HEK293 (cell line): Measurements from ENCODE around the gene MARCHF10.
A peak's percentile ranks its signal among the peaks of the same experiment; 100 is the strongest.

Experiments used
- GLI2 ChIP-seq: fragments of 450-650 bp; formaldehyde crosslinking; IDR thresholded peaks from 2 replicates; pipeline ENCODE4; 2017; ENCODE audit warnings: missing biosample characterization, missing genetic modification characterization, low read depth, borderline replicate concordance
- KLF10 ChIP-seq: fragments of 450-650 bp; IDR thresholded peaks from 2 replicates; pipeline ENCODE4 v1.5.1; 2018; ENCODE audit warnings: missing biosample characterization, mild to moderate bottlenecking, missing genetic modification characterization
- SP3 ChIP-seq: fragments of 450-650 bp; formaldehyde crosslinking; IDR thresholded peaks from 2 replicates; pipeline ENCODE4 v1.5.1; 2016; ENCODE audit warnings: missing biosample characterization, missing genetic modification characterization
- YY2 ChIP-seq: fragments of 450-650 bp; formaldehyde crosslinking; IDR thresholded peaks from 2 replicates; pipeline ENCODE4 v1.5.1; 2016; ENCODE audit warnings: missing biosample characterization, missing genetic modification characterization
- ZBTB48 ChIP-seq: fragments of 450-650 bp; formaldehyde crosslinking; IDR thresholded peaks from 2 replicates; pipeline ENCODE4 v1.5.1; 2016; ENCODE audit warnings: missing biosample characterization, missing genetic modification characterization
- ZBTB8A ChIP-seq: fragments of 450-650 bp; formaldehyde crosslinking; IDR thresholded peaks from 2 replicates; pipeline ENCODE4 v1.5.1; 2016; ENCODE audit warnings: missing biosample characterization, missing genetic modification characterization
- ZFP3 ChIP-seq: fragments of 450-650 bp; formaldehyde crosslinking; IDR thresholded peaks from 2 replicates; pipeline ENCODE4 v1.5.1; 2016; ENCODE audit warnings: low read depth, missing biosample characterization, missing genetic modification characterization
- ZNF114 ChIP-seq: fragments of 450-650 bp; formaldehyde crosslinking; IDR thresholded peaks from 2 replicates; pipeline ENCODE4 v1.5.0; 2017; ENCODE audit warnings: missing biosample characterization, missing genetic modification characterization
- ZNF138 ChIP-seq: fragments of 450-650 bp; formaldehyde crosslinking; IDR thresholded peaks from 2 replicates; pipeline ENCODE4 v1.5.1; 2016; ENCODE audit warnings: missing biosample characterization, missing genetic modification characterization, borderline replicate concordance
- ZNF140 ChIP-seq: fragments of 450-650 bp; formaldehyde crosslinking; IDR thresholded peaks from 2 replicates; pipeline ENCODE4 v1.5.1; 2016; ENCODE audit warnings: missing biosample characterization, missing genetic modification characterization
- ZNF24 ChIP-seq: fragments of 450-650 bp; formaldehyde crosslinking; IDR thresholded peaks from 2 replicates; pipeline ENCODE4 v1.5.1; 2016; ENCODE audit warnings: missing biosample characterization, missing genetic modification characterization
- ZNF404 ChIP-seq: fragments of 450-650 bp; formaldehyde crosslinking; IDR thresholded peaks from 2 replicates; pipeline ENCODE4 v1.5.1; 2017; ENCODE audit warnings: missing biosample characterization, missing genetic modification characterization
- ZNF416 ChIP-seq: fragments of 450-650 bp; formaldehyde crosslinking; IDR thresholded peaks from 2 replicates; pipeline ENCODE4 v1.5.1; 2016; ENCODE audit warnings: missing biosample characterization, missing genetic modification characterization
- ZNF560 ChIP-seq: fragments of 450-650 bp; formaldehyde crosslinking; IDR thresholded peaks from 2 replicates; pipeline ENCODE4 v1.5.1; 2017; ENCODE audit warnings: missing biosample characterization, missing genetic modification characterization, borderline replicate concordance
- ZNF621 ChIP-seq: fragments of 450-650 bp; formaldehyde crosslinking; IDR thresholded peaks from 2 replicates; pipeline ENCODE4 v1.5.1; 2017; ENCODE audit warnings: missing biosample characterization, missing genetic modification characterization
- ZNF629 ChIP-seq: fragments of 450-650 bp; formaldehyde crosslinking; IDR thresholded peaks from 2 replicates; pipeline ENCODE4 v1.5.1; 2017; ENCODE audit warnings: missing biosample characterization, missing genetic modification characterization
- ZSCAN16 ChIP-seq: fragments of 450-650 bp; formaldehyde crosslinking; IDR thresholded peaks from 2 replicates; pipeline ENCODE4 v1.5.1; 2016; ENCODE audit warnings: missing biosample characterization, missing genetic modification characterization
- ZXDB ChIP-seq: fragments of 450-650 bp; formaldehyde crosslinking; IDR thresholded peaks from 2 replicates; pipeline ENCODE4 v1.5.1; 2016; ENCODE audit warnings: missing biosample characterization, missing genetic modification characterization
- TF ChIP-seq, protein P1 (sequence below): fragments of 450-650 bp; formaldehyde crosslinking; IDR thresholded peaks from 2 replicates; pipeline ENCODE4 v1.5.1; 2017; ENCODE audit warnings: missing biosample characterization, missing genetic modification characterization
- TF ChIP-seq, protein P2 (sequence below): fragments of 450-650 bp; formaldehyde crosslinking; IDR thresholded peaks from 2 replicates; pipeline ENCODE4 v1.5.1; 2016; ENCODE audit warnings: missing biosample characterization, missing genetic modification characterization
- TF ChIP-seq, protein P3 (sequence below): fragments of 450-650 bp; formaldehyde crosslinking; IDR thresholded peaks from 2 replicates; pipeline ENCODE4 v1.5.1; 2016; ENCODE audit warnings: missing biosample characterization, missing genetic modification characterization
- TF ChIP-seq, protein P4 (sequence below): fragments of 450-650 bp; formaldehyde crosslinking; conservative IDR thresholded peaks from 2 replicates; pipeline ENCODE4 v1.5.1; 2016; ENCODE audit warnings: low read depth, missing biosample characterization, missing genetic modification characterization
- TF ChIP-seq, protein P5 (sequence below): fragments of 450-650 bp; formaldehyde crosslinking; IDR thresholded peaks from 2 replicates; pipeline ENCODE4 v1.5.1; 2016; ENCODE audit warnings: missing biosample characterization, missing genetic modification characterization
- TF ChIP-seq, protein P6 (sequence below): fragments of 450-650 bp; formaldehyde crosslinking; IDR thresholded peaks from 2 replicates; pipeline ENCODE4 v1.5.1; 2016; ENCODE audit warnings: missing biosample characterization, missing genetic modification characterization, borderline replicate concordance
- TF ChIP-seq, protein P7 (sequence below): fragments of 450-650 bp; formaldehyde crosslinking; IDR thresholded peaks from 2 replicates; pipeline ENCODE4 v1.5.1; 2017; ENCODE audit warnings: missing biosample characterization, missing genetic modification characterization

Gene MARCHF10

DNA sequence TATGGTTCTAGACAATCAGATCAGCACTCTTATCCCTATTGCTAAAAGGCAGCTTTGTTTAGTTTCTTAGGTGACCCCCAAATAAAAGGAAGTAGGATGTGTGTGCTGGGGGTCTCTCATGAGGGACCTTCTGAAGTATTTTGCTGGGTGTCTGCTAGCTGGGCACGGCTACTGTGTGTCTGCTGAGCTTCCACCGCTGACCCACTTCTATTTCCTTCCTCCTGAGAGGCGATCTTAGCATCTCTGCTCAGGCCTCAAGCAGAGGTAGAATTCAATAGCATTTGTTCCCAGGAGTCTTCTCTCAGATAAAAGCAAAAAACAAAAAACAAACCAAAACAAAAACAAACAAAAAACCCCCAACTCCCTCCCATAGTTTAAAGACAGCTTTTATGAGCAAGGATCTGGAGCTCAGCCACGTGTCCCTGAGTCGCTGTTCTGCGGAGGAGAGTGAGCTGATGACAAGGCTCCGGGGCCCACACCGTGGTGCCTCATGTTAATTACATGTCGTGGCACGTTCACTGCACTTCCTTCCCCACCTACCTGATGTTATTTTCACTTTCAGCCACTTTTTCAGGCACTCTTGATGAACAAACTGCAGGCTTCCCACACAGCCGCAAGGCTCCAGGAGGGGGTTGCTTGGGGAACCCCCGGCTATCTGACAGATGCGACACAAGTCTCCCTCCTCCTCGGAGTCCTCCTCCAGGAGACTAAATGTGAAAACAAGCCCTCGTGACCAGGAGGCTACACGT is 83.5 kb downstream of the MARCHF10 start (continued):
- TF ChIP-seq, protein P1, sequence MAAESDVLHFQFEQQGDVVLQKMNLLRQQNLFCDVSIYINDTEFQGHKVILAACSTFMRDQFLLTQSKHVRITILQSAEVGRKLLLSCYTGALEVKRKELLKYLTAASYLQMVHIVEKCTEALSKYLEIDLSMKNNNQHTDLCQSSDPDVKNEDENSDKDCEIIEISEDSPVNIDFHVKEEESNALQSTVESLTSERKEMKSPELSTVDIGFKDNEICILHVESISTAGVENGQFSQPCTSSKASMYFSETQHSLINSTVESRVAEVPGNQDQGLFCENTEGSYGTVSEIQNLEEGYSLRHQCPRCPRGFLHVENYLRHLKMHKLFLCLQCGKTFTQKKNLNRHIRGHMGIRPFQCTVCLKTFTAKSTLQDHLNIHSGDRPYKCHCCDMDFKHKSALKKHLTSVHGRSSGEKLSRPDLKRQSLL, result 0 out of 2 replicates have a peak, but pooled peaks have one; percentile 70
- TF ChIP-seq ZNF138 (tag by site-specific recombination), result no peak
- TF ChIP-seq ZBTB48, result 0 out of 2 replicates have a peak, but pooled peaks have one; percentile 40
- TF ChIP-seq SP3 (tag by site-specific recombination), result no peak
- 0 out of 2 replicates have a peak, but pooled peaks have one; percentile 35 for TF ChIP-seq ZXDB
- no peak for TF ChIP-seq ZNF621 (tag by site-specific recombination)
- no peak for TF ChIP-seq ZNF416 (tag by site-specific recombination)
- 0 out of 2 replicates have a peak, but pooled peaks have one; percentile 20 for TF ChIP-seq ZNF24 (tag by site-specific recombination)
- TF ChIP-seq YY2, result no peak
- TF ChIP-seq, protein P2, sequence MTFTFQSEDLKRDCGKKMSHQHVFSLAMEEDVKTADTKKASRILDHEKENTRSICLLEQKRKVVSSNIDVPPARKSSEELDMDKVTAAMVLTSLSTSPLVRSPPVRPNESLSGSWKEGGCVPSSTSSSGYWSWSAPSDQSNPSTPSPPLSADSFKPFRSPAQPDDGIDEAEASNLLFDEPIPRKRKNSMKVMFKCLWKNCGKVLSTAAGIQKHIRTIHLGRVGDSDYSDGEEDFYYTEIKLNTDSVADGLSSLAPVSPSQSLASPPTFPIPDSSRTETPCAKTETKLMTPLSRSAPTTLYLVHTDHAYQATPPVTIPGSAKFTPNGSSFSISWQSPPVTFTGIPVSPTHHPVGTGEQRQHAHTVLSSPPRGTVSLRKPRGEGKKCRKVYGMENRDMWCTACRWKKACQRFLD (tag by site-specific recombination), result no peak
- TF ChIP-seq ZFP3 (tag by site-specific recombination), result no peak
- TF ChIP-seq ZNF629 (tag by site-specific recombination), result no peak
- no peak for TF ChIP-seq ZNF140
- TF ChIP-seq, protein P3, sequence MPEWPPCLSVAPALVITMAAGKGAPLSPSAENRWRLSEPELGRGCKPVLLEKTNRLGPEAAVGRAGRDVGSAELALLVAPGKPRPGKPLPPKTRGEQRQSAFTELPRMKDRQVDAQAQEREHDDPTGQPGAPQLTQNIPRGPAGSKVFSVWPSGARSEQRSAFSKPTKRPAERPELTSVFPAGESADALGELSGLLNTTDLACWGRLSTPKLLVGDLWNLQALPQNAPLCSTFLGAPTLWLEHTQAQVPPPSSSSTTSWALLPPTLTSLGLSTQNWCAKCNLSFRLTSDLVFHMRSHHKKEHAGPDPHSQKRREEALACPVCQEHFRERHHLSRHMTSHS, result no peak
- no peak for TF ChIP-seq GLI2 (tag by site-specific recombination)
- TF ChIP-seq ZNF114 (tag by site-specific recombination), result no peak
- TF ChIP-seq ZSCAN16 (tag by site-specific recombination), result no peak
- TF ChIP-seq ZNF560 (tag by site-specific recombination), result no peak
- no peak for TF ChIP-seq ZNF404
- no peak for TF ChIP-seq ZBTB8A
- TF ChIP-seq, protein P4, sequence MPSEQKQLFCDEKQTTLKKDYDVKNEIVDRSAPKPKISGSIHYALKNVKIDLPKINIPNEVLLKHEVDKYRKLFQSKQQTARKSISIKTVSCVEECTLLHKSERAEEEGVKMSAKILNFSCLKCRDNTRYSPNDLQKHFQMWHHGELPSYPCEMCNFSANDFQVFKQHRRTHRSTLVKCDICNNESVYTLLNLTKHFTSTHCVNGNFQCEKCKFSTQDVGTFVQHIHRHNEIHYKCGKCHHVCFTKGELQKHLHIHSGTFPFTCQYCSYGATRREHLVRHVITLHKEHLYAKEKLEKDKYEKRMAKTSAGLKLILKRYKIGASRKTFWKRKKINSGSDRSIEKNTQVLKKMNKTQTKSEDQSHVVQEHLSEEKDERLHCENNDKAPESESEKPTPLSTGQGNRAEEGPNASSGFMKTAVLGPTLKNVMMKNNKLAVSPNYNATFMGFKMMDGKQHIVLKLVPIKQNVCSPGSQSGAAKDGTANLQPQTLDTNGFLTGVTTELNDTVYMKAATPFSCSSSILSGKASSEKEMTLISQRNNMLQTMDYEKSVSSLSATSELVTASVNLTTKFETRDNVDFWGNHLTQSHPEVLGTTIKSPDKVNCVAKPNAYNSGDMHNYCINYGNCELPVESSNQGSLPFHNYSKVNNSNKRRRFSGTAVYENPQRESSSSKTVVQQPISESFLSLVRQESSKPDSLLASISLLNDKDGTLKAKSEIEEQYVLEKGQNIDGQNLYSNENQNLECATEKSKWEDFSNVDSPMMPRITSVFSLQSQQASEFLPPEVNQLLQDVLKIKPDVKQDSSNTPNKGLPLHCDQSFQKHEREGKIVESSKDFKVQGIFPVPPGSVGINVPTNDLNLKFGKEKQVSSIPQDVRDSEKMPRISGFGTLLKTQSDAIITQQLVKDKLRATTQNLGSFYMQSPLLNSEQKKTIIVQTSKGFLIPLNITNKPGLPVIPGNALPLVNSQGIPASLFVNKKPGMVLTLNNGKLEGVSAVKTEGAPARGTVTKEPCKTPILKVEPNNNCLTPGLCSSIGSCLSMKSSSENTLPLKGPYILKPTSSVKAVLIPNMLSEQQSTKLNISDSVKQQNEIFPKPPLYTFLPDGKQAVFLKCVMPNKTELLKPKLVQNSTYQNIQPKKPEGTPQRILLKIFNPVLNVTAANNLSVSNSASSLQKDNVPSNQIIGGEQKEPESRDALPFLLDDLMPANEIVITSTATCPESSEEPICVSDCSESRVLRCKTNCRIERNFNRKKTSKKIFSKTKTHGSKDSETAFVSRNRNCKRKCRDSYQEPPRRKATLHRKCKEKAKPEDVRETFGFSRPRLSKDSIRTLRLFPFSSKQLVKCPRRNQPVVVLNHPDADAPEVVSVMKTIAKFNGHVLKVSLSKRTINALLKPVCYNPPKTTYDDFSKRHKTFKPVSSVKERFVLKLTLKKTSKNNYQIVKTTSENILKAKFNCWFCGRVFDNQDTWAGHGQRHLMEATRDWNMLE (tag by site-specific recombination), result no peak
- TF ChIP-seq, protein P5, sequence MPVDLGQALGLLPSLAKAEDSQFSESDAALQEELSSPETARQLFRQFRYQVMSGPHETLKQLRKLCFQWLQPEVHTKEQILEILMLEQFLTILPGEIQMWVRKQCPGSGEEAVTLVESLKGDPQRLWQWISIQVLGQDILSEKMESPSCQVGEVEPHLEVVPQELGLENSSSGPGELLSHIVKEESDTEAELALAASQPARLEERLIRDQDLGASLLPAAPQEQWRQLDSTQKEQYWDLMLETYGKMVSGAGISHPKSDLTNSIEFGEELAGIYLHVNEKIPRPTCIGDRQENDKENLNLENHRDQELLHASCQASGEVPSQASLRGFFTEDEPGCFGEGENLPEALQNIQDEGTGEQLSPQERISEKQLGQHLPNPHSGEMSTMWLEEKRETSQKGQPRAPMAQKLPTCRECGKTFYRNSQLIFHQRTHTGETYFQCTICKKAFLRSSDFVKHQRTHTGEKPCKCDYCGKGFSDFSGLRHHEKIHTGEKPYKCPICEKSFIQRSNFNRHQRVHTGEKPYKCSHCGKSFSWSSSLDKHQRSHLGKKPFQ (tag by site-specific recombination), result no peak
- no peak for TF ChIP-seq KLF10
- TF ChIP-seq, protein P6, sequence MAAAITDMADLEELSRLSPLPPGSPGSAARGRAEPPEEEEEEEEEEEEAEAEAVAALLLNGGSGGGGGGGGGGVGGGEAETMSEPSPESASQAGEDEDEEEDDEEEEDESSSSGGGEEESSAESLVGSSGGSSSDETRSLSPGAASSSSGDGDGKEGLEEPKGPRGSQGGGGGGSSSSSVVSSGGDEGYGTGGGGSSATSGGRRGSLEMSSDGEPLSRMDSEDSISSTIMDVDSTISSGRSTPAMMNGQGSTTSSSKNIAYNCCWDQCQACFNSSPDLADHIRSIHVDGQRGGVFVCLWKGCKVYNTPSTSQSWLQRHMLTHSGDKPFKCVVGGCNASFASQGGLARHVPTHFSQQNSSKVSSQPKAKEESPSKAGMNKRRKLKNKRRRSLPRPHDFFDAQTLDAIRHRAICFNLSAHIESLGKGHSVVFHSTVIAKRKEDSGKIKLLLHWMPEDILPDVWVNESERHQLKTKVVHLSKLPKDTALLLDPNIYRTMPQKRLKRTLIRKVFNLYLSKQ (tag by site-specific recombination), result no peak
- TF ChIP-seq, protein P7, sequence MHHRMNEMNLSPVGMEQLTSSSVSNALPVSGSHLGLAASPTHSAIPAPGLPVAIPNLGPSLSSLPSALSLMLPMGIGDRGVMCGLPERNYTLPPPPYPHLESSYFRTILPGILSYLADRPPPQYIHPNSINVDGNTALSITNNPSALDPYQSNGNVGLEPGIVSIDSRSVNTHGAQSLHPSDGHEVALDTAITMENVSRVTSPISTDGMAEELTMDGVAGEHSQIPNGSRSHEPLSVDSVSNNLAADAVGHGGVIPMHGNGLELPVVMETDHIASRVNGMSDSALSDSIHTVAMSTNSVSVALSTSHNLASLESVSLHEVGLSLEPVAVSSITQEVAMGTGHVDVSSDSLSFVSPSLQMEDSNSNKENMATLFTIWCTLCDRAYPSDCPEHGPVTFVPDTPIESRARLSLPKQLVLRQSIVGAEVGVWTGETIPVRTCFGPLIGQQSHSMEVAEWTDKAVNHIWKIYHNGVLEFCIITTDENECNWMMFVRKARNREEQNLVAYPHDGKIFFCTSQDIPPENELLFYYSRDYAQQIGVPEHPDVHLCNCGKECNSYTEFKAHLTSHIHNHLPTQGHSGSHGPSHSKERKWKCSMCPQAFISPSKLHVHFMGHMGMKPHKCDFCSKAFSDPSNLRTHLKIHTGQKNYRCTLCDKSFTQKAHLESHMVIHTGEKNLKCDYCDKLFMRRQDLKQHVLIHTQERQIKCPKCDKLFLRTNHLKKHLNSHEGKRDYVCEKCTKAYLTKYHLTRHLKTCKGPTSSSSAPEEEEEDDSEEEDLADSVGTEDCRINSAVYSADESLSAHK (tag by site-specific recombination), result 0 out of 2 replicates have a peak, but pooled peaks have one; percentile 22
